ENCODE results near the gene VWA1.
A peak's percentile ranks its signal among the peaks of the same experiment; 100 is the strongest.
"Not testable (repeated sequence)": the region's sequence is repeated elsewhere in the genome, so short reads cannot be mapped to it uniquely, and the experiment has no call there.

VWA1 gene

DNA sequence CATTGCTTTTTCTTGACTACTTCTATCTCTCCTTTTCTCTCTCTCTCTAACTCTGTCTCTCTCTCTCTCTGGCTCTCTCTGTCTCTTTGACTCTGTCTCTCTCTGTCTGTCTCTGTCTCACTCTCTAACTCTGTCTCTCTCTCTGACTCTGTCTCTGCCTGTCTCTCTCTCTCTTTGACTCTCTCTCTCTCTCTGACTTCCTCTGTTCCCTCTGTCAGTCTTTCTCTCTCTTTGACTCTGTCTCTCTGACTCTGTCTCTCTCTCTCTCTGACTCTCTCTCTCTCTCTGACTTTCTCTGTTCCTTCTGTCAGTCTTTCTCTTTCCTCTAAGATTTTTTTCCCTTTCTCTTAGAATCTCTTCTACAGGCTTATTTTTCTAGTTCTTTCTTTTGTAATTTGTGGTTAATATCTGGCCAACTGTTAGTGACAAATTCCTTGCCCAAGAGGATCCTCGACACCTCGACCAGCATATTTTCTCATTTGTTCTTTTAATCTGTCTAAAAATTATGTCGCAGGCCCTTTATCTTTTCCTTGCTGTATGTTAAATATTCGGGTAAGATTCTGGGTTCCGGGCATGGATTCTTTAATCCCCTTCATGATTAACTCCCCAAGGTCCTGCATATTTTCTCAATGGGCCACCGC is 13.7 kb downstream of the VWA1 start, which contains the start of gene ATAD3C:
Gene ATAD3C, plus strand, starts transcription at position 591 of the 641 bp plus-strand sequence. CDS start 995 bp downstream, outside the sequence.
- TF ChIP-seq PRDM1 (tag by site-specific recombination; IDR thresholded peaks at IDR 0.05) (peak; percentile 82; the same call in 1 of the 2 replicates), ZNF596 (tag by site-specific recombination; IDR thresholded peaks at IDR 0.05) (peak; percentile 95), ZNF366 (tag by site-specific recombination; conservative IDR thresholded peaks at IDR 0.05) (peak; percentile 48; the same call in 1 of the 2 replicates), ZNF302 (tag by site-specific recombination; IDR thresholded peaks at IDR 0.05; ENCODE audit: low read depth) (no peak)
- POLR2A ChIA-PET = no interaction called here
- CTCF ChIA-PET = interaction anchor here (0.7 to 0.8 kb wide), 2 partner anchors 8 to 58 kb away, joined by 3 read pairs; no protein-coding TSS in a partner anchor

GRCh38 chr1:1450616-1451015 is 15.1 kb downstream of the VWA1 start:
- H3K27ac ChIP-seq (ENCODE audit: extremely low read depth, low read depth, low read length); H3K4me1 ChIP-seq (ENCODE audit: control insufficient read depth, insufficient read depth, low read length); H3K4me3 ChIP-seq (ENCODE audit: low read depth, low read length); H3K9me3 ChIP-seq (ENCODE audit: control insufficient read depth, insufficient read depth, low read depth, low read length); H3K36me3 ChIP-seq (ENCODE audit: control insufficient read depth in 2 of 2, insufficient read depth in 1 of 2, low read length in 2 of 2); POLR2A ChIA-PET: not testable (repeated sequence)
- CTCF ChIA-PET = interaction anchor here (0.6 kb wide), 1 partner anchor 48 kb away, joined by 3 read pairs; no protein-coding TSS in a partner anchor
- TF ChIP-seq EGR2 (tag by site-specific recombination; IDR thresholded peaks at IDR 0.05; ENCODE audit: low read depth) (peak; percentile 37), ZFHX2 (tag by site-specific recombination; conservative IDR thresholded peaks at IDR 0.05) (peak; percentile 25; the same call in 1 of the 2 replicates), ZNF157 (tag by site-specific recombination; IDR thresholded peaks at IDR 0.05) (peak; percentile 63)

More for the DNA sequence above, 13.7 kb downstream of the VWA1 start, which contains the start of gene ATAD3C:
- Histone ChIP-seq H3K9me3 (ENCODE audit: control insufficient read depth, insufficient read depth, low read depth, low read length) (no peaks in the 10 kb centered on the region), H3K4me1 (ENCODE audit: control insufficient read depth, insufficient read depth, low read length) (no peaks in the 10 kb centered on the region), H3K36me3 (ENCODE audit: control insufficient read depth in 2 of 2, insufficient read depth in 1 of 2, low read length in 2 of 2) (no peaks in the 10 kb centered on the region), H3K27ac (ENCODE audit: extremely low read depth, low read depth, low read length) (no peak within 1 kb of the TSS), H3K4me3 (ENCODE audit: low read depth, low read length) (no peak within 1 kb of the TSS)

DNA sequence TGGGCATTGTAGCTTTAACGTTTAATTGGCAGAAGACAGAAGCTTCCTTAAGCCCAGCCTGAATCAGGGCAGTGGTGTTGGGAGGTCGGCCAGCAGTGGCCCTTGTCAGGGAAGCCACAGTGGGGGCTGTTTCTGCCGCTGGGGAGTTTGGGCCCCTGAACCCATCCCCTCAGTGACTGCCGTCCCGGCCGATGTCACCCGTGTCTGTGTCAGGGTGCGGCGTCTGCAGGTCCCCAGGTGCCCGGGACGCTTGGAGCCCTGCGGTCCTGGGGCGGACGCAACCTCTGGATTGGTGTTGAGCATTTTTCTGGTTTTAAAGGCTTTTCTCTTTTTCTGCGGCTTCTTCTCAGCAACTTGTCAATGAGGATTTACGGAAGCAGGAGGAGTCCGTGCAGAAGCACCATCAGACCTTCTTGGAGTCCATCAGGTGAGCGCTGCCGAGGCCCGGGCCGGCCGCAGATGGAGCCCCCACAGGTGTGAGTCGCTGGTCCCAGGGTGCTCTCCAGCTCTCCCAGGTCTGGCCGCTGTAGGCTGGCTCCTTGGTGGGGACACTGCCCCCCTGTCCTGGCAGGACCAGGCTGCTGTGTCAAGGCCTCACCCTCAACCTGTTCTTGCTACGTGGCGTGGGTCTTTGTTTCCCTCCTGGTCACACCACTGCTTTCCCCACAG is 16.3 kb downstream of the VWA1 start:
- H3K27ac ChIP-seq (ENCODE audit: extremely low read depth, low read depth, low read length) = no peak overlapping the region
- H3K4me3 ChIP-seq (ENCODE audit: low read depth, low read length) = no peak overlapping the region
- TF ChIP-seq ZNF391 (tag by site-specific recombination; IDR thresholded peaks at IDR 0.05; ENCODE audit: borderline replicate concordance, low read depth) (no peak), ZBTB26 (tag by site-specific recombination; optimal IDR thresholded peaks at IDR 0.05) (no peak), ZFHX2 (tag by site-specific recombination; conservative IDR thresholded peaks at IDR 0.05) (no peak), ZFP41 (tag by site-specific recombination; IDR thresholded peaks at IDR 0.05; ENCODE audit: borderline replicate concordance) (no peak), ZNF473 (tag by site-specific recombination; IDR thresholded peaks at IDR 0.05) (no peak)
- TF ChIP-seq, protein P1, sequence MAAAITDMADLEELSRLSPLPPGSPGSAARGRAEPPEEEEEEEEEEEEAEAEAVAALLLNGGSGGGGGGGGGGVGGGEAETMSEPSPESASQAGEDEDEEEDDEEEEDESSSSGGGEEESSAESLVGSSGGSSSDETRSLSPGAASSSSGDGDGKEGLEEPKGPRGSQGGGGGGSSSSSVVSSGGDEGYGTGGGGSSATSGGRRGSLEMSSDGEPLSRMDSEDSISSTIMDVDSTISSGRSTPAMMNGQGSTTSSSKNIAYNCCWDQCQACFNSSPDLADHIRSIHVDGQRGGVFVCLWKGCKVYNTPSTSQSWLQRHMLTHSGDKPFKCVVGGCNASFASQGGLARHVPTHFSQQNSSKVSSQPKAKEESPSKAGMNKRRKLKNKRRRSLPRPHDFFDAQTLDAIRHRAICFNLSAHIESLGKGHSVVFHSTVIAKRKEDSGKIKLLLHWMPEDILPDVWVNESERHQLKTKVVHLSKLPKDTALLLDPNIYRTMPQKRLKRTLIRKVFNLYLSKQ (tag by site-specific recombination; IDR thresholded peaks at IDR 0.05; ENCODE audit: borderline replicate concordance) = no peak
- H3K9me3 ChIP-seq (ENCODE audit: control insufficient read depth, insufficient read depth, low read depth, low read length) = no peaks in the 10 kb centered on the region
- ChIA-PET POLR2A (no interaction called here), CTCF (no interaction called here)
- H3K4me1 ChIP-seq (ENCODE audit: control insufficient read depth, insufficient read depth, low read length) = no peaks in the 10 kb centered on the region
- H3K36me3 ChIP-seq (ENCODE audit: control insufficient read depth in 2 of 2, insufficient read depth in 1 of 2, low read length in 2 of 2) = no peaks in the 10 kb centered on the region

GRCh38 chr1:1452365-1452739 is 16.9 kb downstream of the VWA1 start:
- H3K4me3 ChIP-seq (ENCODE audit: low read depth, low read length); H3K36me3 ChIP-seq (ENCODE audit: control insufficient read depth in 2 of 2, insufficient read depth in 1 of 2, low read length in 2 of 2); H3K27ac ChIP-seq (ENCODE audit: extremely low read depth, low read depth, low read length); H3K9me3 ChIP-seq (ENCODE audit: control insufficient read depth, insufficient read depth, low read depth, low read length); POLR2A ChIA-PET; H3K4me1 ChIP-seq (ENCODE audit: control insufficient read depth, insufficient read depth, low read length): not testable (repeated sequence)
- TF ChIP-seq ZIC2 (tag by site-specific recombination; IDR thresholded peaks at IDR 0.05) (peak; percentile 83), GLIS1 (tag by site-specific recombination; IDR thresholded peaks at IDR 0.05) (peak; percentile 64)
- CTCF ChIA-PET = interaction anchor here (1.0 kb wide), 1 partner anchor 12 kb away, joined by 4 read pairs; no protein-coding TSS in a partner anchor
